Non-pigmented ciliary epithelial cell (primary cell): ENCODE measurements around the gene DCAF7.

ENCODE experiments used
- DNase-seq: peaks from one replicate; pipeline ENCODE4 v3.0.0-alpha.2; 2010; ENCODE audit warnings: low read depth

The DCAF7 gene

GRCh38 chr17:63525190-63525946 is 24.9 kb upstream of the DCAF7 start:
- DNase-seq, result no peak

- no peak for DNase-seq
Measured at GRCh38 chr17:63526861-63527260, 23.4 kb upstream of the DCAF7 start.

GRCh38 chr17:63528183-63528582 is 22.1 kb upstream of the DCAF7 start:
- no peak for DNase-seq

- no peak for DNase-seq
Measured at GRCh38 chr17:63529711-63530556, 20.3 kb upstream of the DCAF7 start.

- DNase-seq, result no peak
Measured at GRCh38 chr17:63530557-63531021, 19.7 kb upstream of the DCAF7 start.

GRCh38 chr17:63531022-63531965 is 19.0 kb upstream of the DCAF7 start:
- DNase-seq, result no peak

GRCh38 chr17:63533433-63534077 is 16.7 kb upstream of the DCAF7 start:
- no peak for DNase-seq

GRCh38 chr17:63534078-63534570 is 16.2 kb upstream of the DCAF7 start:
- DNase-seq, result no peak

GRCh38 chr17:63534816-63535455 is 15.3 kb upstream of the DCAF7 start:
- DNase-seq, result no peak

GRCh38 chr17:63535640-63536039 is 14.6 kb upstream of the DCAF7 start:
- DNase-seq, result no peak

GRCh38 chr17:63537001-63537400 is 13.3 kb upstream of the DCAF7 start:
- DNase-seq, result no peak

GRCh38 chr17:63537991-63538692 is 12.1 kb upstream of the DCAF7 start:
- DNase-seq, result no peak

GRCh38 chr17:63538693-63539595 is 11.3 kb upstream of the DCAF7 start:
- DNase-seq, result no peak

- no peak for DNase-seq
Measured at GRCh38 chr17:63540590-63540989, 9.7 kb upstream of the DCAF7 start.

- DNase-seq, result no peak
Measured at GRCh38 chr17:63542218-63542545, 8.1 kb upstream of the DCAF7 start.

- DNase-seq, result no peak
Measured at GRCh38 chr17:63542942-63543821, 7.1 kb upstream of the DCAF7 start.

GRCh38 chr17:63543822-63544420 is 6.4 kb upstream of the DCAF7 start:
- no peak for DNase-seq
